ENCODE results near the gene NHS. TPM values are rescaled to one million over a fixed set of nuclear protein-coding genes. Genes with fewer than 3 reads are reported as not detected.

Gene NHS
- total and polyA plus RNA-seq, 2 of the 13 experiments (the other 11 are each of a cell fraction or from before 2014, with no cell fraction given), result 0.02 TPM; not detected in 1

DNA sequence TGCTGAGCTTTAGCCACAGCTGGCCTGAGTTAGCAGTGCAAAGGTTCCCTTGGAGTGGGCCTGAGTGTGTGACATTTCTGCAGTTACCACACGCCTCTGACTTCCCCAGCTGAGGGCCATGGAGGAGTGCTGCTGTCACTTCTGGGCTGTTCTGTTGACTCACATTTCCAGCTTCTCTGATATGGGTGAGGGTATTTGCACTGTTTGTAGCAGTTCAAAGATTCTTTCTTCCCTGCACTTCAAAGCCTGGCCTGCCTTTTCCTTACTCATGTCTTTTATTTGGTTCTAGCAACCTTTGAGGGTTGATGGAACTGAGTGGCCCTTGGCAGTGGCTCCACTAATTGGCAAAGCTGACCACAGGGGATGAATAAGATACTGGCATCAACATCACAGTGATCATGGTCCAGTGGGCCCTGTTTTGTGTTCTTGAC, 335.9 kb downstream of the NHS start (continued):
- TF ChIP-seq ZNF672 (CRISPR knock-in tag; IDR thresholded peaks at IDR 0.05) (no peak), MTF1 (CRISPR knock-in tag; IDR thresholded peaks at IDR 0.05) (no peak), ZNF292 (CRISPR knock-in tag; IDR thresholded peaks at IDR 0.05; ENCODE audit: borderline replicate concordance, low read depth) (peak; percentile 62; the same call in 1 of the 2 replicates), ZNF569 (CRISPR knock-in tag; IDR thresholded peaks at IDR 0.05; ENCODE audit: borderline replicate concordance) (no peak), ZNF775 (CRISPR knock-in tag; IDR thresholded peaks at IDR 0.05; ENCODE audit: borderline replicate concordance) (no peak), SIN3A (IDR thresholded peaks at IDR 0.05; ENCODE audit: borderline replicate concordance, low read depth, low read length) (0 out of 2 replicates have a peak, but pooled peaks have one; percentile 35), LCORL (IDR thresholded peaks at IDR 0.05) (no peak), LCORL (CRISPR knock-in tag; IDR thresholded peaks at IDR 0.05) (0 out of 2 replicates have a peak, but pooled peaks have one; percentile 38), ZNF331 (CRISPR knock-in tag; IDR thresholded peaks at IDR 0.05) (peak; percentile 25; the same call in 1 of the 2 replicates), ZNF644 (CRISPR knock-in tag; IDR thresholded peaks at IDR 0.05; ENCODE audit: low read depth) (0 out of 2 replicates have a peak, but pooled peaks have one; percentile 12), HNF4G (IDR thresholded peaks at IDR 0.05; ENCODE audit: borderline replicate concordance, low read depth, low read length) (peak; percentile 48; the same call in 1 of the 2 replicates), HNF4G (CRISPR knock-in tag; IDR thresholded peaks at IDR 0.05; ENCODE audit: borderline replicate concordance, low read depth) (no peak), HNF4A (CRISPR knock-in tag; IDR thresholded peaks at IDR 0.05) (peak; percentile 63)
- TF ChIP-seq, protein P1, sequence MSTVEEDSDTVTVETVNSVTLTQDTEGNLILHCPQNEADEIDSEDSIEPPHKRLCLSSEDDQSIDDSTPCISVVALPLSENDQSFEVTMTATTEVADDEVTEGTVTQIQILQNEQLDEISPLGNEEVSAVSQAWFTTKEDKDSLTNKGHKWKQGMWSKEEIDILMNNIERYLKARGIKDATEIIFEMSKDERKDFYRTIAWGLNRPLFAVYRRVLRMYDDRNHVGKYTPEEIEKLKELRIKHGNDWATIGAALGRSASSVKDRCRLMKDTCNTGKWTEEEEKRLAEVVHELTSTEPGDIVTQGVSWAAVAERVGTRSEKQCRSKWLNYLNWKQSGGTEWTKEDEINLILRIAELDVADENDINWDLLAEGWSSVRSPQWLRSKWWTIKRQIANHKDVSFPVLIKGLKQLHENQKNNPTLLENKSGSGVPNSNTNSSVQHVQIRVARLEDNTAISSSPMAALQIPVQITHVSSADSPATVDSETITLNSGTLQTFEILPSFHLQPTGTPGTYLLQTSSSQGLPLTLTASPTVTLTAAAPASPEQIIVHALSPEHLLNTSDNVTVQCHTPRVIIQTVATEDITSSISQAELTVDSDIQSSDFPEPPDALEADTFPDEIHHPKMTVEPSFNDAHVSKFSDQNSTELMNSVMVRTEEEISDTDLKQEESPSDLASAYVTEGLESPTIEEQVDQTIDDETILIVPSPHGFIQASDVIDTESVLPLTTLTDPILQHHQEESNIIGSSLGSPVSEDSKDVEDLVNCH (CRISPR knock-in tag; IDR thresholded peaks at IDR 0.05), result no peak
- TF ChIP-seq, protein P2, sequence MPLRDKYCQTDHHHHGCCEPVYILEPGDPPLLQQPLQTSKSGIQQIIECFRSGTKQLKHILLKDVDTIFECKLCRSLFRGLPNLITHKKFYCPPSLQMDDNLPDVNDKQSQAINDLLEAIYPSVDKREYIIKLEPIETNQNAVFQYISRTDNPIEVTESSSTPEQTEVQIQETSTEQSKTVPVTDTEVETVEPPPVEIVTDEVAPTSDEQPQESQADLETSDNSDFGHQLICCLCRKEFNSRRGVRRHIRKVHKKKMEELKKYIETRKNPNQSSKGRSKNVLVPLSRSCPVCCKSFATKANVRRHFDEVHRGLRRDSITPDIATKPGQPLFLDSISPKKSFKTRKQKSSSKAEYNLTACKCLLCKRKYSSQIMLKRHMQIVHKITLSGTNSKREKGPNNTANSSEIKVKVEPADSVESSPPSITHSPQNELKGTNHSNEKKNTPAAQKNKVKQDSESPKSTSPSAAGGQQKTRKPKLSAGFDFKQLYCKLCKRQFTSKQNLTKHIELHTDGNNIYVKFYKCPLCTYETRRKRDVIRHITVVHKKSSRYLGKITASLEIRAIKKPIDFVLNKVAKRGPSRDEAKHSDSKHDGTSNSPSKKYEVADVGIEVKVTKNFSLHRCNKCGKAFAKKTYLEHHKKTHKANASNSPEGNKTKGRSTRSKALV (CRISPR knock-in tag; IDR thresholded peaks at IDR 0.05), result no peak
- TF ChIP-seq, protein P3, sequence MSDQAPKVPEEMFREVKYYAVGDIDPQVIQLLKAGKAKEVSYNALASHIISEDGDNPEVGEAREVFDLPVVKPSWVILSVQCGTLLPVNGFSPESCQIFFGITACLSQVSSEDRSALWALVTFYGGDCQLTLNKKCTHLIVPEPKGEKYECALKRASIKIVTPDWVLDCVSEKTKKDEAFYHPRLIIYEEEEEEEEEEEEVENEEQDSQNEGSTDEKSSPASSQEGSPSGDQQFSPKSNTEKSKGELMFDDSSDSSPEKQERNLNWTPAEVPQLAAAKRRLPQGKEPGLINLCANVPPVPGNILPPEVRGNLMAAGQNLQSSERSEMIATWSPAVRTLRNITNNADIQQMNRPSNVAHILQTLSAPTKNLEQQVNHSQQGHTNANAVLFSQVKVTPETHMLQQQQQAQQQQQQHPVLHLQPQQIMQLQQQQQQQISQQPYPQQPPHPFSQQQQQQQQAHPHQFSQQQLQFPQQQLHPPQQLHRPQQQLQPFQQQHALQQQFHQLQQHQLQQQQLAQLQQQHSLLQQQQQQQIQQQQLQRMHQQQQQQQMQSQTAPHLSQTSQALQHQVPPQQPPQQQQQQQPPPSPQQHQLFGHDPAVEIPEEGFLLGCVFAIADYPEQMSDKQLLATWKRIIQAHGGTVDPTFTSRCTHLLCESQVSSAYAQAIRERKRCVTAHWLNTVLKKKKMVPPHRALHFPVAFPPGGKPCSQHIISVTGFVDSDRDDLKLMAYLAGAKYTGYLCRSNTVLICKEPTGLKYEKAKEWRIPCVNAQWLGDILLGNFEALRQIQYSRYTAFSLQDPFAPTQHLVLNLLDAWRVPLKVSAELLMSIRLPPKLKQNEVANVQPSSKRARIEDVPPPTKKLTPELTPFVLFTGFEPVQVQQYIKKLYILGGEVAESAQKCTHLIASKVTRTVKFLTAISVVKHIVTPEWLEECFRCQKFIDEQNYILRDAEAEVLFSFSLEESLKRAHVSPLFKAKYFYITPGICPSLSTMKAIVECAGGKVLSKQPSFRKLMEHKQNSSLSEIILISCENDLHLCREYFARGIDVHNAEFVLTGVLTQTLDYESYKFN (CRISPR knock-in tag; conservative IDR thresholded peaks at IDR 0.05), result 0 out of 2 replicates have a peak, but pooled peaks have one; percentile 57
- TF ChIP-seq, protein P4, sequence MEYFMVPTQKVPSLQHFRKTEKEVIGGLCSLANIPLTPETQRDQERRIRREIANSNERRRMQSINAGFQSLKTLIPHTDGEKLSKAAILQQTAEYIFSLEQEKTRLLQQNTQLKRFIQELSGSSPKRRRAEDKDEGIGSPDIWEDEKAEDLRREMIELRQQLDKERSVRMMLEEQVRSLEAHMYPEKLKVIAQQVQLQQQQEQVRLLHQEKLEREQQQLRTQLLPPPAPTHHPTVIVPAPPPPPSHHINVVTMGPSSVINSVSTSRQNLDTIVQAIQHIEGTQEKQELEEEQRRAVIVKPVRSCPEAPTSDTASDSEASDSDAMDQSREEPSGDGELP (IDR thresholded peaks at IDR 0.05; ENCODE audit: borderline replicate concordance, low read depth), result peak; percentile 79
- TF ChIP-seq, protein P5, sequence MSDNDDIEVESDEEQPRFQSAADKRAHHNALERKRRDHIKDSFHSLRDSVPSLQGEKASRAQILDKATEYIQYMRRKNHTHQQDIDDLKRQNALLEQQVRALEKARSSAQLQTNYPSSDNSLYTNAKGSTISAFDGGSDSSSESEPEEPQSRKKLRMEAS (IDR thresholded peaks at IDR 0.05), result peak; percentile 37; the same call in 1 of the 2 replicates
- TF ChIP-seq, protein P6, sequence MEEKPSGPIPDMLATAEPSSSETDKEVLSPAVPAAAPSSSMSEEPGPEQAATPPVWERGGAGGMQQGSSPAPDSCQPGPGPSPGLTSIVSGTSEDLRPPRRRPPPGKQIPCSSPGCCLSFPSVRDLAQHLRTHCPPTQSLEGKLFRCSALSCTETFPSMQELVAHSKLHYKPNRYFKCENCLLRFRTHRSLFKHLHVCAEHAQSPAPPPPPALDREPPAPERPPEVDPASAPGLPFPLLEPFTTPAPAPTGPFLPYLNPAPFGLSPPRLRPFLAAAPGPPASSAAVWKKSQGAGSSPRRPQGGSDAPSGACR (CRISPR knock-in tag; IDR thresholded peaks at IDR 0.05), result no peak
